Colonic mucosa (tissue), 4 donors: Measurements from ENCODE around the gene TRIM22. TPM values are rescaled to one million over a fixed set of nuclear protein-coding genes. Genes with fewer than 3 reads are reported as not detected.
A peak's percentile ranks its signal among the peaks of the same experiment; 100 is the strongest.
"Not testable (repeated sequence)": the region's sequence is repeated elsewhere in the genome, so short reads cannot be mapped to it uniquely, and the experiment has no call there.

Experiments
- DNase-seq: peaks from one replicate; pipeline ENCODE4 v3.0.0-alpha.2; 2020
- H3K27ac ChIP-seq: fragments of 200-600 bp; one replicate; pipeline ENCODE4 v1.8.0; 2021
- H3K27me3 ChIP-seq: fragments of 200-600 bp; one replicate; pipeline ENCODE4 v1.8.0; 2021
- H3K36me3 ChIP-seq: fragments of 200-600 bp; one replicate; pipeline ENCODE4 v1.8.0; 2021
- H3K4me1 ChIP-seq: fragments of 200-600 bp; one replicate; pipeline ENCODE4 v1.8.0; 2021; ENCODE audit warnings: mild to moderate bottlenecking
- H3K4me3 ChIP-seq: fragments of 200-600 bp; one replicate; pipeline ENCODE4 v1.8.0; 2021
- H3K9ac ChIP-seq, 2 donors: one replicate each; pipeline ENCODE4 v1.7.0; 2013; ENCODE audit warnings: control low read depth in 2 of 2, low read depth in 2 of 2, low read length in 2 of 2
- H3K9me3 ChIP-seq: fragments of 200-600 bp; one replicate; pipeline ENCODE4 v1.8.0; 2021
- CTCF ChIP-seq: fragments of 200-600 bp; IDR thresholded peaks from one replicate; pipeline ENCODE4 v1.8.0; 2022; ENCODE audit warnings: antibody characterized with exemption, mild to moderate bottlenecking
- intact Hi-C: fragments of 100-400 bp; cut with DNase I; formaldehyde crosslinking; loops from one replicate; pipeline ENCODE4 v1.14.1; 2022
- total RNA-seq, 2 donors: library from RNA; stranded (reverse); fragmentation: NEBNext Ultra II Directional in 1 of 2; extraction: Animal tissue kit (Norgen Biotek cat#: 25700) in 1 of 2; gene quantifications; one replicate each; pipeline ENCODE4 v1.2.1, GENCODE V29; 2021
- donor health status: healthy.
- donor health status: DM: no; HTN: no; CAD: no.
- donor health status: DM: no; HTN: no; CAD: no.

The TRIM22 gene
- total RNA-seq, 2 donors from 2014 or later = 16.6 to 17.7 TPM

- no peaks in the 10 kb centered on the region for H3K9me3 ChIP-seq
- peak; percentile 48 for TF ChIP-seq CTCF
- DNase-seq = peak; percentile 91
- peak within 1 kb of the TSS; percentile 17 to 84 for H3K9ac ChIP-seq
- intact Hi-C loops = loop anchor here (5.0 to 10.0 kb wide), 2 partner anchors 60 to 122 kb away; partner anchors contain the start of genes OR52N2 and TRIM34
- no peaks in the 10 kb centered on the region for H3K27me3 ChIP-seq
- H3K4me3 ChIP-seq = peak within 1 kb of the TSS; percentile 40
- H3K36me3 ChIP-seq = no peaks in the 10 kb centered on the region
- H3K27ac ChIP-seq = peak within 1 kb of the TSS; percentile 94
- no peaks in the 10 kb centered on the region for H3K4me1 ChIP-seq
Measured at GRCh38 chr11:5684646-5685362, 4.8 kb upstream of the TRIM22 start, which contains the start of gene TRIM5. Gene TRIM5 (minus strand): TSS chr11:5685074. CDS start chr11:5680177, 4,897 bp downstream.

GRCh38 chr11:5686426-5686825 lies 3.2 kb upstream of the TRIM22 start:
- Histone ChIP-seq H3K27ac (no peak overlapping the region), H3K4me3 (no peak overlapping the region), H3K4me1 (no peaks in the 10 kb centered on the region), H3K9me3 (no peaks in the 10 kb centered on the region), H3K9ac (no peak overlapping the region), H3K27me3 (no peaks in the 10 kb centered on the region), H3K36me3 (no peaks in the 10 kb centered on the region)
- DNase-seq = no peak
- intact Hi-C loops = loop anchor here (10.0 kb wide), 1 partner anchor 62 kb away; the partner anchor contains the start of gene TRIM34
- TF ChIP-seq CTCF = no peak

DNA sequence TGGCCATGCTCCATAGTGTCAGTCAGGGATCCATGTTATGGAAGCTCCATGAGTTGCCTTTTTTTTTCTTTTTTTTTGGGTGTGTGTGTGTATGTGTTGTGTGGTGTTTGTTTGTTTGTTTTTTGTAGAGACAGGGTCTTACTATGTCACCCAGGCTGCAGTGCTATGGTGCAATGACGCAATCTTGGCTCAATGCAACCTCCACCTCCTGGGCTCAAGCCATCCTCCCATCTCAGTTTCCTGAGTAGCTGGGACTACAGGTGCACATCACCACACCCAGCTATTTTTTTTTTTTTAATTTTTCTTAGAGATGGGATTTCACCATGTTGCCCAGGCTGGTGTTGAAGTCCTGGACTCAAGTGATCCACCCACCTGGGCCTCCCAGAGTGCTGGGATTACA lies 1.1 kb upstream of the TRIM22 start:
- intact Hi-C loops = loop anchor here (10.0 kb wide), 1 partner anchor 64 kb away; the partner anchor contains the start of gene TRIM34
- Histone ChIP-seq H3K9ac (no peak overlapping the region), H3K4me3 (no peak overlapping the region), H3K9me3 (no peaks in the 10 kb centered on the region), H3K27ac (no peak overlapping the region), H3K4me1 (no peaks in the 10 kb centered on the region), H3K27me3 (no peaks in the 10 kb centered on the region), H3K36me3 (no peaks in the 10 kb centered on the region)
- no peak for DNase-seq
- TF ChIP-seq CTCF = no peak

- no peaks in the 10 kb centered on the region for H3K4me1 ChIP-seq
- no peaks in the 10 kb centered on the region for H3K36me3 ChIP-seq
- peak overlapping the region; percentile 45 to 84 for H3K9ac ChIP-seq
- intact Hi-C loops = no loop called here
- DNase-seq = no peak
- H3K4me3 ChIP-seq = peak overlapping the region; percentile 12
- H3K27me3 ChIP-seq = no peaks in the 10 kb centered on the region
- H3K9me3 ChIP-seq = no peaks in the 10 kb centered on the region
- no peak for TF ChIP-seq CTCF
- H3K27ac ChIP-seq = peak overlapping the region; percentile 77
Measured at GRCh38 chr11:5690216-5690615, 626 bp downstream of the TRIM22 start.

- H3K36me3 ChIP-seq = no peaks in the 10 kb centered on the region
- H3K4me1 ChIP-seq = no peaks in the 10 kb centered on the region
- no peak for TF ChIP-seq CTCF
- peak overlapping the region in 1 of 2 donors; percentile 84 for H3K9ac ChIP-seq
- H3K9me3 ChIP-seq = no peaks in the 10 kb centered on the region
- H3K27ac ChIP-seq = peak overlapping the region; percentile 77
- DNase-seq = no peak
- intact Hi-C loops = no loop called here
- H3K27me3 ChIP-seq = no peaks in the 10 kb centered on the region
- H3K4me3 ChIP-seq = peak overlapping the region; percentile 12
Measured at GRCh38 chr11:5690736-5691135, 1.1 kb downstream of the TRIM22 start.

DNA sequence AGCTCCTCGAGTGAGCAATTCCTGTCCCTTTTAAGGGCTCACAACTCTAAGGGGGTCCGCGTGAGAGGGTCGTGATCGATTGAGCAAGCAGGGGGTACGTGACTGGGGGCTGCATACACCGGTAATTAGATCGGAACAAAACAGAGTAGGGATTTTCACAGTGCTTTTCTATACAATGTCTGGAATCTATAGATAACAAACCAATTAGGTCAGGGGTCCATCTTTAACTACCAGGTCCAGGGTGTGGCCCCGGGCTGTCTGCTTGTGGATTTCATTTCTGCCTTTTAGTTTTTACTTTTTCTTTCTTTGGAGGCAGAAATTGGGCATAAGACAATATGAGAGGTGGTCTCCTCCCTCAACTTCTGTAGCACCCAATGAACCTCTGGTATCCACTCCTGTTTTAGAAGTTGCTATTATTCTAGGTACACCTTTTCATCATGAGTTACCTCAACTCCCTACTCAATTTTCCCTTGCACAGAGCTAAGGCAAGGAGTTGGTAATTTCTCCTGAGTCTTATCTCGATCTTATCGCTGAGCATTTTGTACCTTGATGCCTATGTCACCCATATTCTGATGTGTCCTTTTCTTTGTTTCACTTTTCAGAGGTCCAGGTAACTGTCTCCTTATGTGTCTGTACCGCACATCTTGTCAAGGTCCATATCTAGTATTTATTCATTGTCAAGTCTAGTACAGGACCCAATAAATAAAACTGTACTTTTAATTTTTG lies 1.8 kb downstream of the TRIM22 start:
- peak overlapping the region; percentile 77 for H3K27ac ChIP-seq
- peak overlapping the region; percentile 12 for H3K4me3 ChIP-seq
- peak overlapping the region in 1 of 2 donors; percentile 84 for H3K9ac ChIP-seq
- DNase-seq, H3K27me3 ChIP-seq, intact Hi-C loops, H3K36me3 ChIP-seq, H3K9me3 ChIP-seq, H3K4me1 ChIP-seq: not testable (repeated sequence)
